ENCODE measurements around the gene TMEM190. TPM values are rescaled to one million over a fixed set of nuclear protein-coding genes. Genes with fewer than 3 reads are reported as not detected.

The TMEM190 gene
- total RNA-seq, 1 donor from 2014 or later: not detected

GRCh38 chr19:55365245-55365644 is 11.4 kb upstream of the TMEM190 start:
- Mint-ChIP-seq H3K36me3 (ENCODE audit: unreplicated experiment) (no peaks in the 10 kb centered on the region), H3K9me3 (ENCODE audit: unreplicated experiment) (no peaks in the 10 kb centered on the region), H3K4me1 (ENCODE audit: unreplicated experiment) (peaks cover 18% of the 10 kb centered on the region), H3K27me3 (ENCODE audit: unreplicated experiment) (no peaks in the 10 kb centered on the region), H3K4me3 (ENCODE audit: unreplicated experiment) (no peak overlapping the region), H3K27ac (ENCODE audit: unreplicated experiment) (no peak overlapping the region)
- no peak for TF ChIP-seq CTCF (IDR thresholded peaks at IDR 0.05)
- DNase-seq (ENCODE audit: extremely low spot score, unreplicated experiment): no peak

GRCh38 chr19:55365964-55366363 is 10.7 kb upstream of the TMEM190 start:
- no peak for DNase-seq (ENCODE audit: extremely low spot score, unreplicated experiment)
- Mint-ChIP-seq H3K27me3 (ENCODE audit: unreplicated experiment) (no peaks in the 10 kb centered on the region), H3K4me3 (ENCODE audit: unreplicated experiment) (no peak overlapping the region), H3K4me1 (ENCODE audit: unreplicated experiment) (peaks cover 24% of the 10 kb centered on the region), H3K27ac (ENCODE audit: unreplicated experiment) (no peak overlapping the region), H3K36me3 (ENCODE audit: unreplicated experiment) (no peaks in the 10 kb centered on the region), H3K9me3 (ENCODE audit: unreplicated experiment) (no peaks in the 10 kb centered on the region)
- no peak for TF ChIP-seq CTCF (IDR thresholded peaks at IDR 0.05)

GRCh38 chr19:55366790-55367189 is 9.8 kb upstream of the TMEM190 start:
- Mint-ChIP-seq H3K27ac (ENCODE audit: unreplicated experiment) (no peak overlapping the region), H3K4me1 (ENCODE audit: unreplicated experiment) (peaks cover 25% of the 10 kb centered on the region), H3K27me3 (ENCODE audit: unreplicated experiment) (no peaks in the 10 kb centered on the region), H3K9me3 (ENCODE audit: unreplicated experiment) (no peaks in the 10 kb centered on the region), H3K36me3 (ENCODE audit: unreplicated experiment) (no peaks in the 10 kb centered on the region), H3K4me3 (ENCODE audit: unreplicated experiment) (no peak overlapping the region)
- TF ChIP-seq CTCF (IDR thresholded peaks at IDR 0.05): no peak
- no peak for DNase-seq (ENCODE audit: extremely low spot score, unreplicated experiment)

GRCh38 chr19:55368106-55368505 is 8.5 kb upstream of the TMEM190 start:
- H3K4me1 Mint-ChIP-seq (ENCODE audit: unreplicated experiment): peaks cover 34% of the 10 kb centered on the region
- H3K36me3 Mint-ChIP-seq (ENCODE audit: unreplicated experiment): no peaks in the 10 kb centered on the region
- TF ChIP-seq CTCF (IDR thresholded peaks at IDR 0.05): no peak
- DNase-seq (ENCODE audit: extremely low spot score, unreplicated experiment): no peak
- H3K4me3 Mint-ChIP-seq (ENCODE audit: unreplicated experiment): no peak overlapping the region
- no peaks in the 10 kb centered on the region for H3K9me3 Mint-ChIP-seq (ENCODE audit: unreplicated experiment)
- no peak overlapping the region for H3K27ac Mint-ChIP-seq (ENCODE audit: unreplicated experiment)
- H3K27me3 Mint-ChIP-seq (ENCODE audit: unreplicated experiment): no peaks in the 10 kb centered on the region

GRCh38 chr19:55368701-55369563 is 7.7 kb upstream of the TMEM190 start:
- H3K36me3 Mint-ChIP-seq (ENCODE audit: unreplicated experiment): no peaks in the 10 kb centered on the region
- peaks cover 36% of the 10 kb centered on the region for H3K4me1 Mint-ChIP-seq (ENCODE audit: unreplicated experiment)
- no peak for TF ChIP-seq CTCF (IDR thresholded peaks at IDR 0.05)
- H3K9me3 Mint-ChIP-seq (ENCODE audit: unreplicated experiment): no peaks in the 10 kb centered on the region
- no peak for DNase-seq (ENCODE audit: extremely low spot score, unreplicated experiment)
- H3K27ac Mint-ChIP-seq (ENCODE audit: unreplicated experiment): no peak overlapping the region
- no peaks in the 10 kb centered on the region for H3K27me3 Mint-ChIP-seq (ENCODE audit: unreplicated experiment)
- H3K4me3 Mint-ChIP-seq (ENCODE audit: unreplicated experiment): peak overlapping the region; percentile 29
